ENCODE measurements around the gene OSBPL10.

- TF ChIP-seq CTCF (IDR thresholded peaks at IDR 0.05; ENCODE audit: low read length), result no peak
- TF ChIP-seq EZH2 (IDR thresholded peaks at IDR 0.05; ENCODE audit: borderline replicate concordance, low read length), result no peak
These were observed 90.2 kb downstream of the OSBPL10 start for GRCh38 chr3:31890742-31891469.

All from OCI-LY1 (cell line).